ENCODE measurements around the gene REXO4. TPM values are rescaled to one million over a fixed set of nuclear protein-coding genes. Genes with fewer than 3 reads are reported as not detected.

Gene REXO4
- total and polyA plus RNA-seq, 2 donors (not counting 1 experiment from before 2014, with no cell fraction given): 25.0 to 37.1 TPM

DNA sequence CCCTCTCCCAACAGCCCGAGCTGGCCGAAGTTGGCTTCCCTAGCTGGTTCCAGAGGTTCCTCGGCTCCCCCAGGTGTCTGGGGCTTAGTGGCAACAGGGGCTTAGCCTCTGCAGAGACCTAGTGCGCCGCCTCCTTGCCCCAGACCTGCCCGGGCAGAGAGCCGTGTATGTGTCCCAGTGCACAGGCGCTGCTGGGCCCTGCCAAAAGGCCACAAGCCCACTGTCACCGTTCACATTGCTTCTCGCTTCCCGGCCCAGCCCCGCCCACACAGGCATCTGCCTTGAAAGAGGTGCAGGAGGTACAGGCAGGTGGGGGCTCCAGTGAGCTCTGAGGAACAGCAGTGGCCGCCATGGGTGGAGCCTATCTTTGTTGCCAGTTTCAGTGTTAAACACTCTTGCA lies 39.4 kb upstream of the REXO4 start:
- Histone ChIP-seq H2AFZ (ENCODE audit: insufficient read depth, low read depth, low read length, poor library complexity, severe bottlenecking) (no peak overlapping the region), H3K27me3 (replicated peaks in 1 of 4; ENCODE audit: control extremely low read depth in 1 of 4, control insufficient read depth in 3 of 4, insufficient read depth in 4 of 4, low read length in 3 of 4) (no peaks in the 10 kb centered on the region), H3K4me2 (replicated peaks; ENCODE audit: low read depth, low read length, poor library complexity, severe bottlenecking) (no peak overlapping the region), H3K79me2 (ENCODE audit: control insufficient read depth, insufficient read depth, low read length) (peaks cover 3% of the 10 kb centered on the region), H4K20me1 (ENCODE audit: control insufficient read depth, insufficient read depth, low read length, poor library complexity, severe bottlenecking) (no peaks in the 10 kb centered on the region), H3K27ac (ENCODE audit: low read length in 2 of 2) (no peak overlapping the region), H3K4me1 (ENCODE audit: control insufficient read depth in 2 of 2, insufficient read depth in 2 of 2, low read length in 2 of 2) (peaks cover 13 to 26% of the 10 kb centered on the region in 2 donors), H3K4me3 (ENCODE audit: control extremely low read depth in 1 of 5, extremely low read depth in 1 of 5, insufficient read depth in 1 of 5, low read depth in 2 of 5, low read length in 4 of 5) (no peak overlapping the region), H3K9ac (ENCODE audit: low read length) (no peak overlapping the region), H3K9me3 (ENCODE audit: control extremely low read depth in 1 of 3, control insufficient read depth in 2 of 3, insufficient read depth in 1 of 3, low read length in 2 of 3) (no peaks in the 10 kb centered on the region), H3K36me3 (replicated peaks in 1 of 2; ENCODE audit: control extremely low read depth in 1 of 2, control insufficient read depth in 1 of 2, extremely low read depth in 1 of 2, insufficient read depth in 2 of 2, low read length in 1 of 2) (no peaks in the 10 kb centered on the region)
- H3K27ac Mint-ChIP-seq: no peak overlapping the region
- 90% methylated on average over 13 of the region's 13 CpGs for WGBS (ENCODE audit: insufficient coverage)
- POLR2A ChIA-PET: interaction anchor here (1.2 kb wide), 1 partner anchor 15 kb away, joined by 4 read pairs; no protein-coding TSS in a partner anchor
- TF ChIP-seq CTCF (IDR thresholded peaks at IDR 0.05) (no peak), EZH2 (IDR thresholded peaks at IDR 0.05; ENCODE audit: borderline replicate concordance, insufficient read depth, low read depth, low read length, poor library complexity, severe bottlenecking) (no peak)
- H3K27me3 Mint-ChIP-seq: no peaks in the 10 kb centered on the region
- no peak for ATAC-seq (ENCODE audit: low read depth)
- intact Hi-C loops (cut with micrococcal nuclease): no loop called here
- CTCF ChIA-PET: no interaction called here
- no peaks in the 10 kb centered on the region for H3K9me3 Mint-ChIP-seq (ENCODE audit: insufficient read depth)
- no peak for DNase-seq
- H3K4me1 Mint-ChIP-seq: peaks cover 22% of the 10 kb centered on the region
- H3K4me3 Mint-ChIP-seq: no peak overlapping the region

DNA sequence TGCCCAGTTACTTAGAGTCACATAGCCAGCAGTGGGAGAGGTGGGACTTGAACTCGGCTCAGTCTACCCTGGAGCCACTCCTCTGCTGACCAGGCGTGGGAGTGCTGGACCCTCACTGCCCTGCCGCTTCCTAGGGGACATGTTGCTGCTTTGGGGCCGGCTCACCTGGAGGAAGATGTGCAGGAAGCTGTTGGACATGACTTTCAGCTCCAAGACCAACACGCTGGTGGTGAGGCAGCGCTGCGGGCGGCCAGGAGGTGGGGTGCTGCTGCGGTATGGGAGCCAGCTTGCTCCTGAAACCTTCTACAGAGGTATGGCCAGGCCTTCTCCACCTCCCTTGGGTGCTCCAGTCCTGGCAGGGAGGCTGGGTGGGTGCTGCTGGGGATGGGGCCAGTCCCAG lies 38.6 kb upstream of the REXO4 start:
- Histone ChIP-seq H4K20me1 (ENCODE audit: control insufficient read depth, insufficient read depth, low read length, poor library complexity, severe bottlenecking) (no peaks in the 10 kb centered on the region), H3K36me3 (replicated peaks in 1 of 2; ENCODE audit: control extremely low read depth in 1 of 2, control insufficient read depth in 1 of 2, extremely low read depth in 1 of 2, insufficient read depth in 2 of 2, low read length in 1 of 2) (no peaks in the 10 kb centered on the region), H3K4me1 (ENCODE audit: control insufficient read depth in 2 of 2, insufficient read depth in 2 of 2, low read length in 2 of 2) (peaks cover 13 to 18% of the 10 kb centered on the region in 2 donors), H2AFZ (ENCODE audit: insufficient read depth, low read depth, low read length, poor library complexity, severe bottlenecking) (no peak overlapping the region), H3K27me3 (replicated peaks in 1 of 4; ENCODE audit: control extremely low read depth in 1 of 4, control insufficient read depth in 3 of 4, insufficient read depth in 4 of 4, low read length in 3 of 4) (no peaks in the 10 kb centered on the region), H3K9ac (ENCODE audit: low read length) (no peak overlapping the region), H3K27ac (ENCODE audit: low read length in 2 of 2) (no peak overlapping the region), H3K9me3 (ENCODE audit: control extremely low read depth in 1 of 3, control insufficient read depth in 2 of 3, insufficient read depth in 1 of 3, low read length in 2 of 3) (no peaks in the 10 kb centered on the region), H3K4me3 (ENCODE audit: control extremely low read depth in 1 of 5, extremely low read depth in 1 of 5, insufficient read depth in 1 of 5, low read depth in 2 of 5, low read length in 4 of 5) (no peak overlapping the region), H3K4me2 (replicated peaks; ENCODE audit: low read depth, low read length, poor library complexity, severe bottlenecking) (no peak overlapping the region), H3K79me2 (ENCODE audit: control insufficient read depth, insufficient read depth, low read length) (no peaks in the 10 kb centered on the region)
- no peak overlapping the region for H3K27ac Mint-ChIP-seq
- WGBS (ENCODE audit: insufficient coverage): 85% methylated on average over 9 of the region's 9 CpGs
- no peaks in the 10 kb centered on the region for H3K9me3 Mint-ChIP-seq (ENCODE audit: insufficient read depth)
- no peaks in the 10 kb centered on the region for H3K27me3 Mint-ChIP-seq
- ChIA-PET CTCF (no interaction called here), POLR2A (no interaction called here)
- H3K4me1 Mint-ChIP-seq: peaks cover 19% of the 10 kb centered on the region
- H3K4me3 Mint-ChIP-seq: no peak overlapping the region
- no peak for DNase-seq
- ATAC-seq (ENCODE audit: low read depth): no peak
- TF ChIP-seq CTCF (IDR thresholded peaks at IDR 0.05) (no peak), EZH2 (IDR thresholded peaks at IDR 0.05; ENCODE audit: borderline replicate concordance, insufficient read depth, low read depth, low read length, poor library complexity, severe bottlenecking) (no peak)
- intact Hi-C loops (cut with micrococcal nuclease): no loop called here
